Thyroid gland (tissue), 4 donors: ENCODE results near the gene GPR183. TPM values are rescaled to one million over a fixed set of nuclear protein-coding genes. Genes with fewer than 3 reads are reported as not detected.
A peak's percentile ranks its signal among the peaks of the same experiment; 100 is the strongest.

Experiments
- DNase-seq, 2 donors: peaks; one replicate each; pipeline ENCODE4 v3.0.0-alpha.2; 2019
- H3K27ac ChIP-seq, 3 donors: fragments of 200-600 bp; sonication (generic); 1 replicate in 2 of 3; 2 replicates in 1 of 3; pipeline ENCODE4 v1.5.1; 2016 to 2019; ENCODE audit warnings: mild to moderate bottlenecking in 1 of 3, moderate library complexity in 1 of 3
- H3K27me3 ChIP-seq: fragments of 200-600 bp; sonication (generic); one replicate; pipeline ENCODE4 v1.5.1; 2019
- H3K36me3 ChIP-seq, 2 donors: fragments of 200-600 bp; sonication (generic); one replicate each; pipeline ENCODE4 v1.5.1; 2016 to 2019
- H3K4me1 ChIP-seq, 2 donors: fragments of 200-600 bp; sonication (generic); one replicate each; pipeline ENCODE4 v1.5.1; 2017 to 2019
- H3K4me3 ChIP-seq, 3 donors: fragments of 200-600 bp; sonication (generic); replicated peaks in 1 of 3; 1 replicate in 2 of 3; 2 replicates in 1 of 3; pipeline ENCODE4 v1.5.1; 2016; ENCODE audit warnings: mild to moderate bottlenecking in 1 of 3
- H3K9me3 ChIP-seq: fragments of 200-600 bp; sonication (generic); one replicate; pipeline ENCODE4 v1.5.1; 2017
- POLR2A ChIP-seq, 2 donors: fragments of 450-650 bp; IDR thresholded peaks; one replicate each; pipeline ENCODE4 v1.6.1; 2017; ENCODE audit warnings: antibody characterized with exemption in 2 of 2, mild to moderate bottlenecking in 2 of 2, moderate library complexity in 1 of 2
- WGBS, 2 donors: methylation state at CpG; one replicate each; pipeline ENCODE4 v1.1.5; 2017; 5-methylcytosine and 5-hydroxymethylcytosine counted together
- intact Hi-C: fragments of 100-400 bp; cut with DNase I; formaldehyde crosslinking; loops from one replicate; pipeline ENCODE4 v1.15.1; 2023
- total RNA-seq, 4 donors: library from RNA; depleted of rRNA; stranded (reverse); fragments of >200 nt; gene quantifications; one replicate each; pipeline ENCODE4 v1.2.3, GENCODE V29; 2016
- TF ChIP-seq, protein P1 (sequence below), 6 experiments: fragments of 200-600 bp in 3 of 6; fragments of 450-650 bp in 3 of 6; sonication (generic) in 3 of 6; IDR thresholded peaks; one replicate each; pipeline ENCODE4 v1.5.1; 2016 to 2019; ENCODE audit warnings: antibody characterized with exemption in 6 of 6, mild to moderate bottlenecking in 2 of 6, inconsistent platforms in 1 of 6, moderate library complexity in 1 of 6

GPR183 gene
- total RNA-seq, 4 donors from 2014 or later = 2.5 to 9.7 (median 5.1) TPM

DNA sequence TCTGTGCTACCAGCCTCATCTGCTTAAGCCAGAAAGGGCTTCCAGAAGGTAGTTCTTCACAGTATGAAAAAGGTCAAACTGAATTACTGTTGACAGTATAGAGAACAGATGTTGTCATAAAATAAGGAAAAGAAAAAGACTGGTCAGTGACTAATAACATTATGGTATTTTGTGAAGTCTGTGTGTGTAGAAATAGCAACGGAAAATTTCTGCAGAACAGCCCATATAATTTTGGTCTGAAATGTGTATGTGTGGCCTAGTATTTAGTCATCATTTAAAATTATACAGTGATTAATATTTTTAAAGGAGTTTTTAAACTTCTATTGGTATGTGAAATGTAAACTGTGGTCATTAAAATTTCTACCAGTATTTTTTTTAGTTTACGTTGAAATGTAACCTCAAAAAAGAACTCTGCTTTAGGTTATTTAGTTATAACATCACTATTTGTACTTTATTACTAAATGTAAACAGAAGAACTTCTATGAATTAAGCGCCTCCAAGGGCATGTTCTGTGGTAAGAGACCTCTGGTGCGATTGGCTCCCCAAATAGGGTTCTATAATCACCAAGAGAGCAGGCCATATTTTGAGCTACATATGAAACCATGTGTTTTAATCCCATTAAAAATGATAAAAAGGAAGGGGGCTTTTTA, 3.3 kb upstream of the GPR183 start:
- WGBS, 2 donors = 90 to 96% methylated on average over 4 of the region's 4 CpGs
- Histone ChIP-seq H3K4me1 (peaks cover 36 to 44% of the 10 kb centered on the region in 2 donors), H3K27me3 (no peaks in the 10 kb centered on the region)

DNA sequence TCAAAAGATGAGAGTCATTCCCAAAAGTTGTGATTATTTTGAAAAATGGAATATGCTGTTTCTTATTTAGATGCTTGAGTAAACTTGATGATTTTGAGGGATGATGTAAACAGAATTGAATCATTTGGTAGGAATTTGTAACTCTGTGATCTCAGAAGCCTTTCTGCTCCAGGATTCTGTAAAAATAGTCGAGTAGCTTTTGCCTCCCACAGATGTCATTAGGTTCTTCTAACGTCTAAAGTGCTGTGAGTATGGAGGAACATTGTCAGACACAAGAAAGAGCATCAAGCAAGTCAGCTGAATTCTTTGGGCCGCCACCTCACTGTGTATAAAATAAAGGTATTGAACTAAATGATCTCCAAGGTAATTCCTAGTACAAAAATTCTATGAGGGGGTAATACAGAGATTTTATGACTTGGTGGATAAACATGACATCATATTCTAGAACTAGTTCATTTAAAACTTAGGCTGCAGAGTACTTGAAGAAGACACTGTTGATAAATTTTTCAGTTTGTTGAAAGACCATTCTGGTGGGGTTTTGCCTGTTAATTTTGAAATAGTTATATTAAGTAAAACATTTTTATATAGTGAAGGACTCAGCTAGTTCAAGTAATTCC, 1.4 kb upstream of the GPR183 start:
- H3K9me3 ChIP-seq = no peaks in the 10 kb centered on the region
- peaks cover 34 to 43% of the 10 kb centered on the region in 2 donors for H3K4me1 ChIP-seq
- TF ChIP-seq, protein P1, sequence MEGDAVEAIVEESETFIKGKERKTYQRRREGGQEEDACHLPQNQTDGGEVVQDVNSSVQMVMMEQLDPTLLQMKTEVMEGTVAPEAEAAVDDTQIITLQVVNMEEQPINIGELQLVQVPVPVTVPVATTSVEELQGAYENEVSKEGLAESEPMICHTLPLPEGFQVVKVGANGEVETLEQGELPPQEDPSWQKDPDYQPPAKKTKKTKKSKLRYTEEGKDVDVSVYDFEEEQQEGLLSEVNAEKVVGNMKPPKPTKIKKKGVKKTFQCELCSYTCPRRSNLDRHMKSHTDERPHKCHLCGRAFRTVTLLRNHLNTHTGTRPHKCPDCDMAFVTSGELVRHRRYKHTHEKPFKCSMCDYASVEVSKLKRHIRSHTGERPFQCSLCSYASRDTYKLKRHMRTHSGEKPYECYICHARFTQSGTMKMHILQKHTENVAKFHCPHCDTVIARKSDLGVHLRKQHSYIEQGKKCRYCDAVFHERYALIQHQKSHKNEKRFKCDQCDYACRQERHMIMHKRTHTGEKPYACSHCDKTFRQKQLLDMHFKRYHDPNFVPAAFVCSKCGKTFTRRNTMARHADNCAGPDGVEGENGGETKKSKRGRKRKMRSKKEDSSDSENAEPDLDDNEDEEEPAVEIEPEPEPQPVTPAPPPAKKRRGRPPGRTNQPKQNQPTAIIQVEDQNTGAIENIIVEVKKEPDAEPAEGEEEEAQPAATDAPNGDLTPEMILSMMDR (IDR thresholded peaks at IDR 0.05) = no peak
- no peak for TF ChIP-seq POLR2A (IDR thresholded peaks at IDR 0.05)
- no peak for DNase-seq
- peak overlapping the region; percentile 86 to 95 (median 92) for H3K27ac ChIP-seq
- H3K27me3 ChIP-seq = no peaks in the 10 kb centered on the region
- 69 to 77% methylated on average over 3 of the region's 3 CpGs for WGBS, 2 donors
- H3K36me3 ChIP-seq = no peaks in the 10 kb centered on the region
- intact Hi-C loops = no loop called here
- H3K4me3 ChIP-seq = no peak overlapping the region

More for the DNA sequence above, 3.3 kb upstream of the GPR183 start:
- TF ChIP-seq POLR2A (IDR thresholded peaks at IDR 0.05) = no peak
- TF ChIP-seq, protein P1 (IDR thresholded peaks at IDR 0.05) = no peak
- H3K4me3 ChIP-seq = no peak overlapping the region
- no peaks in the 10 kb centered on the region for H3K9me3 ChIP-seq
- peak overlapping the region in 1 of 3 donors; percentile 25 for H3K27ac ChIP-seq
- DNase-seq = no peak
- intact Hi-C loops = no loop called here
- H3K36me3 ChIP-seq = no peaks in the 10 kb centered on the region

- Histone ChIP-seq H3K4me1 (peaks cover 26 to 36% of the 10 kb centered on the region in 2 donors), H3K4me3 (no peak overlapping the region), H3K27me3 (no peaks in the 10 kb centered on the region), H3K36me3 (no peaks in the 10 kb centered on the region), H3K9me3 (no peaks in the 10 kb centered on the region), H3K27ac (peak overlapping the region; percentile 86 to 95 (median 92))
- WGBS, 2 donors = 37 to 39% methylated on average over 6 of the region's 6 CpGs
- peak; percentile 81 to 88 for DNase-seq
- intact Hi-C loops = no loop called here
- TF ChIP-seq, protein P1 (IDR thresholded peaks at IDR 0.05) = no peak
- TF ChIP-seq POLR2A (IDR thresholded peaks at IDR 0.05) = no peak
These were observed 595 bp upstream of the GPR183 start for GRCh38 chr13:99307648-99308339.

GRCh38 chr13:99305566-99305965, 1.6 kb downstream of the GPR183 start:
- WGBS, 2 donors = 82 to 85% methylated on average over 8 of the region's 8 CpGs
- intact Hi-C loops = no loop called here
- no peak for DNase-seq
- H3K4me1 ChIP-seq = peaks cover 15 to 22% of the 10 kb centered on the region in 2 donors
- H3K27me3 ChIP-seq = no peaks in the 10 kb centered on the region
- no peaks in the 10 kb centered on the region for H3K36me3 ChIP-seq
- no peaks in the 10 kb centered on the region for H3K9me3 ChIP-seq
- no peak overlapping the region for H3K4me3 ChIP-seq
- TF ChIP-seq, protein P1 (IDR thresholded peaks at IDR 0.05) = no peak
- TF ChIP-seq POLR2A (IDR thresholded peaks at IDR 0.05) = no peak
- H3K27ac ChIP-seq = peak overlapping the region in 1 of 3 donors; percentile 12
